Neural crest cell (in vitro differentiated cells): Measurements from ENCODE around the gene ITGB7. TPM values are rescaled to one million over a fixed set of nuclear protein-coding genes. Genes with fewer than 3 reads are reported as not detected.

ENCODE experiments used
- DNase-seq: peaks from one replicate; pipeline ENCODE4 v3.0.0; 2021; ENCODE audit warnings: low read depth, mixed read lengths, low spot score
- H3K27ac Mint-ChIP-seq: one replicate; pipeline ENCODE4 v1.8.0; 2021; ENCODE audit warnings: mild to moderate bottlenecking, mixed read lengths; ENCODE audit not compliant: unreplicated experiment
- H3K27me3 Mint-ChIP-seq: 2 replicates; pipeline ENCODE4 v1.8.0; 2021; ENCODE audit warnings: low read depth, mild to moderate bottlenecking, mixed read lengths
- H3K36me3 Mint-ChIP-seq: 2 replicates; pipeline ENCODE4 v1.8.0; 2021; ENCODE audit warnings: low read depth, mild to moderate bottlenecking, mixed read lengths
- H3K4me1 Mint-ChIP-seq: 2 replicates; pipeline ENCODE4 v1.8.0; 2021; ENCODE audit warnings: mixed read lengths
- H3K4me3 Mint-ChIP-seq: one replicate; pipeline ENCODE4 v1.8.0; 2021; ENCODE audit warnings: mild to moderate bottlenecking, mixed read lengths
- H3K9me3 Mint-ChIP-seq: 2 replicates; pipeline ENCODE4 v1.8.0; 2021; ENCODE audit warnings: mixed read lengths
- CTCF ChIP-seq: fragments of 200-600 bp; sonication (generic); conservative IDR thresholded peaks from 2 replicates; pipeline ENCODE4 v1.5.0; 2021; ENCODE audit warnings: antibody characterized with exemption, mild to moderate bottlenecking
- total RNA-seq: library from RNA; stranded (reverse); gene quantifications from 2 replicates; pipeline ENCODE4 v1.2.1, GENCODE V29; 2021

ITGB7 gene
- total RNA-seq, 1 donor from 2014 or later, result not detected

- DNase-seq, result peak; percentile 64
- Mint-ChIP-seq H3K4me1 (peaks cover 28% of the 10 kb centered on the region), H3K9me3 (no peaks in the 10 kb centered on the region), H3K36me3 (no peaks in the 10 kb centered on the region), H3K4me3 (peak overlapping the region; percentile 95), H3K27me3 (no peaks in the 10 kb centered on the region), H3K27ac (peak overlapping the region; percentile 95)
- TF ChIP-seq CTCF, result peak; percentile 46
Measured at GRCh38 chr12:53251477-53252348, 44.7 kb upstream of the ITGB7 start.

- DNase-seq, result no peak
- Mint-ChIP-seq H3K4me3 (no peak overlapping the region), H3K4me1 (peaks cover 21% of the 10 kb centered on the region), H3K36me3 (no peaks in the 10 kb centered on the region), H3K27ac (no peak overlapping the region), H3K9me3 (no peaks in the 10 kb centered on the region), H3K27me3 (no peaks in the 10 kb centered on the region)
- TF ChIP-seq CTCF, result no peak
Measured at GRCh38 chr12:53245286-53245685, 38.2 kb upstream of the ITGB7 start.

- no peak for DNase-seq
- Mint-ChIP-seq H3K4me1 (peaks cover 21% of the 10 kb centered on the region), H3K36me3 (no peaks in the 10 kb centered on the region), H3K4me3 (no peak overlapping the region), H3K9me3 (no peaks in the 10 kb centered on the region), H3K27ac (peak overlapping the region; percentile 85), H3K27me3 (peaks cover 3% of the 10 kb centered on the region)
- TF ChIP-seq CTCF, result no peak
Measured at GRCh38 chr12:53244337-53244736, 37.3 kb upstream of the ITGB7 start.

GRCh38 chr12:53241623-53242412, 34.8 kb upstream of the ITGB7 start:
- no peak for TF ChIP-seq CTCF
- no peak for DNase-seq
- no peak overlapping the region for H3K4me3 Mint-ChIP-seq
- peak overlapping the region; percentile 15 for H3K27ac Mint-ChIP-seq
- no peaks in the 10 kb centered on the region for H3K9me3 Mint-ChIP-seq
- no peaks in the 10 kb centered on the region for H3K36me3 Mint-ChIP-seq
- peaks cover 6% of the 10 kb centered on the region for H3K27me3 Mint-ChIP-seq
- H3K4me1 Mint-ChIP-seq, result peaks cover 21% of the 10 kb centered on the region

GRCh38 chr12:53239643-53240258, 32.7 kb upstream of the ITGB7 start:
- TF ChIP-seq CTCF, result no peak
- H3K4me1 Mint-ChIP-seq, result peaks cover 17% of the 10 kb centered on the region
- no peaks in the 10 kb centered on the region for H3K9me3 Mint-ChIP-seq
- DNase-seq, result no peak
- H3K36me3 Mint-ChIP-seq, result no peaks in the 10 kb centered on the region
- no peak overlapping the region for H3K27ac Mint-ChIP-seq
- no peak overlapping the region for H3K4me3 Mint-ChIP-seq
- H3K27me3 Mint-ChIP-seq, result peaks cover 11% of the 10 kb centered on the region
